Panc1 (cell line): ENCODE results near the gene MAPK14. TPM values are rescaled to one million over a fixed set of nuclear protein-coding genes. Genes with fewer than 3 reads are reported as not detected.

Experiments
- ATAC-seq: fragments of 200-7000 bp; cut with Tn5 transposase; 2 replicates; pipeline ENCODE4 v1.9.1; 2020; ENCODE audit warnings: mild to moderate bottlenecking, moderate library complexity
- BruUV-seq: library from RNA; stranded (reverse); fragments of 400-500 nt; replicated peaks from 2 replicates; lab custom pipeline; 2021; lab: Mats Ljungman, UMichigan
- CTCF ChIA-PET: fragments of 300-600 bp; sonication (Branson Sonifier 250); formaldehyde crosslinking; loops from one replicate; lab custom pipeline; 2022; ENCODE audit warnings: antibody characterized with exemption; lab: Charles Lee
- POLR2A ChIA-PET: fragments of 300-600 bp; sonication (Branson Sonifier 250); formaldehyde crosslinking; loops from one replicate; lab custom pipeline; 2022; ENCODE audit warnings: antibody characterized with exemption; lab: Charles Lee
- DNase-seq: peaks from one replicate; pipeline ENCODE4 v3.0.0-alpha.2; 2010; ENCODE audit warnings: low read depth, low spot score
- H3K27ac ChIP-seq: 2 replicates; pipeline ENCODE4 v1.5.1; 2011; ENCODE audit warnings: mild to moderate bottlenecking, low read length, inconsistent platforms
- H3K27me3 ChIP-seq: fragments of 200-500 bp; sonication (Bioruptor generic); 2 replicates; pipeline ENCODE4 v1.6.0; 2014; ENCODE audit warnings: low read length, inconsistent platforms; ENCODE audit not compliant: control insufficient read depth, insufficient read depth
- H3K36me3 ChIP-seq: fragments of 200-500 bp; sonication (Bioruptor generic); 2 replicates; pipeline ENCODE4 v1.5.1; 2014; ENCODE audit warnings: inconsistent platforms, mild to moderate bottlenecking, low read length, moderate library complexity; ENCODE audit not compliant: control insufficient read depth, insufficient read depth
- H3K4me1 ChIP-seq: 2 replicates; pipeline ENCODE4 v1.5.1; 2011; ENCODE audit warnings: inconsistent platforms, mild to moderate bottlenecking, low read length, moderate library complexity; ENCODE audit not compliant: control insufficient read depth, insufficient read depth
- H3K4me3 ChIP-seq, 2 experiments: 2 replicates each; pipeline ENCODE4 v1.5.1; 2011 to 2012; ENCODE audit warnings: low read depth in 2 of 2, low read length in 2 of 2, mild to moderate bottlenecking in 2 of 2, inconsistent platforms in 1 of 2, moderate library complexity in 1 of 2
- H3K9me3 ChIP-seq: fragments of 200-500 bp; sonication (Bioruptor generic); 2 replicates; pipeline ENCODE4 v1.5.1; 2014; ENCODE audit warnings: low read depth, mild to moderate bottlenecking, inconsistent platforms, low read length, moderate library complexity; ENCODE audit not compliant: control insufficient read depth, insufficient read depth
- CTCF ChIP-seq: fragments of 450-650 bp; IDR thresholded peaks from 2 replicates; pipeline ENCODE4 v1.5.1; 2017; ENCODE audit warnings: mild to moderate bottlenecking
- POLR2AphosphoS5 ChIP-seq: IDR thresholded peaks from 2 replicates; pipeline ENCODE4 v1.6.1; 2012; ENCODE audit warnings: mild to moderate bottlenecking, low read depth, low read length, moderate library complexity
- REST ChIP-seq, 2 experiments: IDR thresholded peaks; 2 replicates each; pipeline ENCODE4 v1.6.1; 2011 to 2012; ENCODE audit warnings: low read depth in 2 of 2, control low read depth in 1 of 2, low read length in 1 of 2, mild to moderate bottlenecking in 1 of 2, moderate library complexity in 1 of 2; ENCODE audit not compliant: insufficient read depth in 1 of 2
- SIN3A ChIP-seq: IDR thresholded peaks from 2 replicates; pipeline ENCODE4 v1.6.1; 2012; ENCODE audit warnings: low read depth, mild to moderate bottlenecking, low read length, moderate library complexity, borderline replicate concordance; ENCODE audit not compliant: insufficient read depth
- TCF7L2 ChIP-seq: IDR thresholded peaks from 2 replicates; pipeline ENCODE4 v1.6.1; 2011; ENCODE audit warnings: mild to moderate bottlenecking, low read depth, low read length, inconsistent platforms
- in situ Hi-C: cut with HindIII; loops from 2 replicates; pipeline ENCODE4 v1.10.0; 2016; ENCODE audit warnings: low sequenced_read_pairs, low pct_unique_long_range_greater_than_20kb
- intact Hi-C: fragments of 100-400 bp; cut with micrococcal nuclease; formaldehyde crosslinking; loops from one replicate; pipeline ENCODE4 v1.10.0; 2022; ENCODE audit not compliant: unreplicated experiment
- total RNA-seq: library from RNA; stranded (reverse); gene quantifications from one replicate; pipeline ENCODE4 v1.2.1, GENCODE V29; 2021; ENCODE audit not compliant: unreplicated experiment

The MAPK14 gene
- total RNA-seq, 1 experiment from 2014 or later, result 42.3 TPM

- no peak for ATAC-seq
- no peak for DNase-seq
- ChIA-PET POLR2A (no interaction called here), CTCF (interaction anchor here (0.5 kb wide), 1 partner anchor 621 kb away, joined by 3 read pairs; no protein-coding TSS in a partner anchor)
- H3K4me3 ChIP-seq, result no peak overlapping the region
- TF ChIP-seq POLR2AphosphoS5 (no peak), SIN3A (no peak), TCF7L2 (no peak), CTCF (no peak), REST (IDR thresholded peaks at IDR 0.05; ENCODE audit: insufficient read depth in 1 of 2, low read depth in 2 of 2, low read length in 1 of 2) (no peak)
- H3K36me3 ChIP-seq, result no peaks in the 10 kb centered on the region
- intact Hi-C loops, result no loop called here
- H3K27me3 ChIP-seq, result no peaks in the 10 kb centered on the region
- BruUV-seq, result no TSS peak
- in situ Hi-C loops, result no loop called here
- H3K4me1 ChIP-seq, result no peaks in the 10 kb centered on the region
- no peaks in the 10 kb centered on the region; the same call in 1 of the 2 replicates for H3K9me3 ChIP-seq
- H3K27ac ChIP-seq, result no peak overlapping the region
Observed at GRCh38 chr6:36142971-36143838, 115.6 kb downstream of the MAPK14 start.

- intact Hi-C loops (no loop called here), in situ Hi-C loops (no loop called here)
- H3K9me3 ChIP-seq, result no peaks in the 10 kb centered on the region; the same call in 1 of the 2 replicates
- ChIA-PET CTCF (no interaction called here), POLR2A (no interaction called here)
- no peak overlapping the region for H3K4me3 ChIP-seq
- TF ChIP-seq REST (IDR thresholded peaks at IDR 0.05; ENCODE audit: insufficient read depth in 1 of 2, low read depth in 2 of 2, low read length in 1 of 2), result no peak
- TF ChIP-seq POLR2AphosphoS5, result no peak
- TF ChIP-seq SIN3A, result no peak
- no peak for TF ChIP-seq TCF7L2
- no peak for TF ChIP-seq CTCF
- no peaks in the 10 kb centered on the region for H3K27me3 ChIP-seq
- H3K36me3 ChIP-seq, result no peaks in the 10 kb centered on the region
- ATAC-seq, result no peak
- no peak for DNase-seq
- no peaks in the 10 kb centered on the region for H3K4me1 ChIP-seq
- no peak overlapping the region for H3K27ac ChIP-seq
- BruUV-seq, result no TSS peak
Observed at GRCh38 chr6:36145495-36145894, 117.9 kb downstream of the MAPK14 start.
